Measurements from ENCODE around the gene CCDC33. TPM values are rescaled to one million over a fixed set of nuclear protein-coding genes. Genes with fewer than 3 reads are reported as not detected.

Gene CCDC33
- polyA plus RNA-seq, 1 donor = not detected

DNA sequence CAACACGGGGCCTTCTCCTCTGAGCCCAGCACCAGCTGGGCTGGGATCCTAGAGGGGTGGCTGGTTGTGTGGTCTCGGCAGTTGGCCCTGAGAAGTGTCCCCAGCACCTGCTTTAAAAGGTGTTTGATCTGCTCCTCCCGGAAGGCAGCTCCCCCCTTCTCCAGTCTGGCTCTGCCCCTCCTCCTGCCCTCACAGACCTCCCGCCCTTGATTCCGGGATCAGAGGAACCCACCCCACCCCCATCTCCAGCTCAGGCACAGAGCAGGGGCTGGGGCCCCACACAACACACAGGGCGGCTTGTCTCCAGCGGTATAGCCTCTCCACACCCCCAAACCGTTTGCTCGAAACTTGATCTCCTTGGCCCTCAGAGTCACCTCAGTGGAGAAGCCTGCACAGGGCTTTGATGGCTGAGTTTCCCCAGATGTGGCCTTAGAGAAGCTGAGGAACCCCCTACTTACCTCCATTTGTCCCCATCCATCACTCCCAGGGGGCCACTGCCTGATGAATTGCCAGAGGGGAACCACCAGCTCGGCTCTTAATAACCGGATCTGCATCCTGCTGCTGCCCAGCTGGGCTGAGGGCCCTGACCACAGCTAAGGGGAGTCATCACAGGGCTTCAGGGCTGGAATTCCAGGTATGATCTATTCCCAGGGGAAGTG, 27.1 kb upstream of the CCDC33 start:
- no peak for DNase-seq (ENCODE audit: low read depth)

- DNase-seq (ENCODE audit: low read depth) = no peak
Measured at GRCh38 chr15:74209560-74209958, 26.6 kb upstream of the CCDC33 start.

- no peak for DNase-seq (ENCODE audit: low read depth)
Measured at GRCh38 chr15:74209997-74210671, 26.0 kb upstream of the CCDC33 start.

- no peak for DNase-seq (ENCODE audit: low read depth)
Measured at GRCh38 chr15:74210729-74211128, 25.4 kb upstream of the CCDC33 start.

- no peak for DNase-seq (ENCODE audit: low read depth)
Measured at GRCh38 chr15:74211656-74212055, 24.5 kb upstream of the CCDC33 start.

- DNase-seq (ENCODE audit: low read depth) = no peak
Measured at GRCh38 chr15:74212494-74212893, 23.6 kb upstream of the CCDC33 start.

- DNase-seq (ENCODE audit: low read depth) = no peak
Measured at GRCh38 chr15:74213858-74214284, 22.3 kb upstream of the CCDC33 start.

GRCh38 chr15:74214324-74215021, 21.7 kb upstream of the CCDC33 start:
- DNase-seq (ENCODE audit: low read depth) = no peak

- no peak for DNase-seq (ENCODE audit: low read depth)
Measured at GRCh38 chr15:74215958-74216357, 20.2 kb upstream of the CCDC33 start.

DNA sequence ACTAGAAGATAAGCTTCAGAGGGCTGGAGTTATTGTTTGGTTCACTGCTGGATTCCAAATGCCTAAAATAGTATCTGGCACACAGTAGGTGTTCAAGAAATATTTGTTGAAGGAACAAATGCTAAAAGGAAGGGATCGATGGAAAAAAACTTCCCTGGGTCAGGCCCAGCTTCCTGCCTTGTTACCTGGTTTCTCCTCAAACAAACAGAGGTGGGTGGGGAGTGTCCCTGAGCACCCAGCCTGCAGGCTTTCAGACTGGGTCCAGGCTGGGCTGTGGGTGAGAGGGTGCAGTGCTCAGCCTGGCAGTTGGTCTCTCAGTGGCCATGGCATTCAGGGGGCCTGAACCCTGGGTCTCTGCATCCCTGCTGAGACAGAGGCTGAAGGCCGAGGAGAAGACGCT, 19.2 kb upstream of the CCDC33 start:
- DNase-seq (ENCODE audit: low read depth) = no peak

DNA sequence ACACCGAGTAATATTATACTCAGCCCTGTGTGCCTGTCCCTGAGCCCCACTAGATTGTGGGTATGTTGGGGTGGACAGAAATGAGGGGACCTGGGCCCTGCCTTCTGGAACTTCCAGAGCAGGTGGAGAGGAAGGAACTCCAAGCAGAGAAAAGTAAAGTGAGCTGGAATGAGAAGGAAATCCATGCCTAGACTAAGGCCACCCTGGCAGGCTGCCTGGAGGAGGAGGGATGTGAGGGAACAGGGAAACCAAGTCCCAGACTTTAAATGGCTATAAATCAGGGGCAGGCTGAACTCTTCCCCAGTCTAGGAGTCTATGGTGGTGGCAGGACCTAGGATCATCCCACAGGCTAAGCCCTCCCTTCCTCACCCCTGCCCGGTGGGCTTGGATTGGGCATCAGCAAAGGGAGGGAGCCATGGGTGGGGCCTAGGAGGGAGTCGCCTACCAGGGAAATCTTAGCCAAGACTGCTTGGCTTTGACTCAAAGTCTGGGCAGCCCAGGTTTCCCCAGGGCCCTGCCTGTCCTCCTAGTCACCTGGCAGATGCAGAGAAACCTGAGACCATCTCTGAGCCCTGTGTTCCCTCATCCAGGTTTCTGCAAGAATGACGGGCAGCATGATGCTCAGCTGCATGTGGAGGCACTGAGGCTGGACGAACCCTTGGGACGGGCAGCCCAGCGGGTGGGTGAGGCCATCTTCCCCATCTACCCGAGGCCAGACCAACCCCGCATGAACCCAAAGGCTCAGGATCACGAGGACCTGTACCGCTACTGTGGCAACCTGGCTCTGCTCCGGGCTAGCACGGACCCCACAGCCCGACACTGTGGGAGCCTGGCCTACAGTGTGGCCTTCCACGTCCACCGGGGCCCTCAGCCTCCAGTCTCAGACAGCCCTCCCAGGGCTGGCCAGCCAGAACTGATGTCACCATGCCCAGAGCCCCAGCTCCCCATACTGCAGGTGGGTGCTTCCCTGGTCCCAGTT, 17.9 kb upstream of the CCDC33 start:
- no peak for DNase-seq (ENCODE audit: low read depth)

- DNase-seq (ENCODE audit: low read depth) = no peak
Measured at GRCh38 chr15:74220475-74221248, 15.5 kb upstream of the CCDC33 start.

GRCh38 chr15:74221399-74222239, 14.5 kb upstream of the CCDC33 start:
- no peak for DNase-seq (ENCODE audit: low read depth)

- no peak for DNase-seq (ENCODE audit: low read depth)
Measured at GRCh38 chr15:74222240-74223119, 13.6 kb upstream of the CCDC33 start.

GRCh38 chr15:74225928-74226327, 10.2 kb upstream of the CCDC33 start:
- no peak for DNase-seq (ENCODE audit: low read depth)

DNA sequence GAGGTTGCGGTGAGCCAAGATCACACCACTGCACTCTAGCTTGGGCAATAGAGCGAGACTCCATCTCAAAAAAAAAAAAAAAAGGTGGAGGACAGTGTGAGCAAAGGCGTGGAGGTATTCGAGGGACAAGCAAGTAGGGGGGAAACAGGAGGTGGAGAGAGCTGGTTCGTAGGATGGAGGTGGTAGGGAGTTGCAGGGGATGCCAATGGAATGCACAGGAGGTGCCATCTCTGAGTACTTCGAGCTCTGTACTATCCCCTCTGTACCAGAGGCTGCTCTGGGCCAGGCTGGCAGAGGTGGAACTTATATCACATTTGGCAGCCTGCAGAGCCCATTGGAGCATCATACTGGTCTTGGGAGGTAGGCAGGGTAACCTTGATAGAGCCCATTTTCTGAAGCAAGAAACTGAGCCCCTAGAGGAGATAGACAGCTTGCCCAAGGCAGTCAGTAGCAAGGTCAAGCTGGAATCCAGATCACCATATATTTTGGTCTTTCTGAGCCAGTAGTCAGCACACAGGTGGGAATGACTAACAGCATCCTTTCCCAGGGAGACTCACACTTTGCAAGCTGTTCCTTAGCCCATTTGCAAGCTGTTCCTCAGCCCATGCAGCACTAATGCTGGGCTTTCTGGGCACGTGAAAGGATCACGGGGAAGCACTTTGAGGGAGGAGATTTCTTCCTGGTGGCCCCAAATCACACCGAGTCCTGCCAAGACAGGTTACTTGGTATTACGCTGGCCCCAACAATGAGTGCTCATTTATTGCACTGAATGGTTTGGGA, 9.2 kb upstream of the CCDC33 start:
- DNase-seq (ENCODE audit: low read depth) = no peak

DNA sequence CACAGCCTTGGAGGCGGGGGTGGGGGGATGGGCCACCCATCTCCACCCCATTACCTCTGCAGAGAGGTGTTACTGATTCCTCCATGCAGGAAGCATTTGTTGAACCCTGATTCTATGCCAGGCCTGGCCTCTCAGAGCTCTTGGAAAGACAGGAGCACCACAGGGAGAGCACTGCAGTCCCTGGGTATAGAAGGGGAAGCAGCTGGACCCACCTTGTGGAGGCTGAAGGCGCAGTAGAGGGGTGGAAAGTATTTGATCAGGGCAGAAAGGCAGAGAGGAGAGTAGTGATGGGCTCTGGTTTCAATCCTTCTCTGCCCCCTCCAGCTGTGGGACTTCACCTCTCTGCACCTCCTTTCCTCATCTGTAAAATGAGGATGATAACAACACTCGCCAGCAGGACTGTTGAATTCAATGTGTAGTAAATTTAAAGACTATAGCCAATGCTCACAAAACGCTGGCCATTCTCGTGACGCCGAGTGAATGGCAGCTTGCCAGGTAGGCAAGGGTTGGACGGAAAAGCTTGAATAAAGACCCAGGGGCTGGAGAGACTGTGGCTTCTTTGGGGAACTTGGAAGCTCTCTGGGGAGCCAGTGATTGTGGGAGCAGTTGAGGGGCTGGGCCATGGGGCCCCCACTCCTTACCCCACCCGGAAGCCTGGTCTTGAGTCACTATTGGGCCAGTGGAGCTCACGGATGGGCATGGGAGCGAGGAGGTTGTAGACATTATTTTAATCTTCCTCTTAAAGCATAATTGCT, 8.0 kb upstream of the CCDC33 start:
- DNase-seq (ENCODE audit: low read depth) = no peak

- DNase-seq (ENCODE audit: low read depth) = no peak
Measured at GRCh38 chr15:74228723-74229081, 7.4 kb upstream of the CCDC33 start.

Measured in forelimb muscle (tissue), 1 donor.